Stimulated activated CD8-positive, alpha-beta memory T cell treated with anti-CD3 and anti-CD28 coated beads, Interleukin-4, amount 100 ng/mL, for 48 hours (primary cell): ENCODE data around the gene EML3.

Experiments used
- DNase-seq: peaks from one replicate; pipeline ENCODE4 v3.0.0-alpha.2; 2020

The EML3 gene

DNA sequence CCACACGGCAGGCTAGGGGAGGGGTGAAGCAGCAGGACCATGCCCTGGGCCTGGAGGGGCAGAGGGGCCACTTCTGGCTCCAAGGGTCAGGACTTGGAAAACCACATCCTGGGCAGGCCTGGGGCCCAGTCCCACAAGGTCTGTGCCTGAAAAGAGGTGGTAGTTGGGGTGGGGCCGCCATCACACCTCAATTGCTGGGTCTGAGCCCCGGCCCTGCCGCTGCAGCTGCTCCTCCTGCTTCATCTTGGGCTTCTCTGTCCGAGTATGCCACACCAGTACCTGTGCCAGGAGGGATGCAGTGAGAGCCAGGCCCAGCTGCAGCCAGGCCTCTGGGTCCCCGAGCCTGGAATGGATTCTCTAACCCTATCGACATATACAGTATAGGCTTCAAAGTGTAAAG is 2.9 kb upstream of the EML3 start:
- no peak for DNase-seq

DNA sequence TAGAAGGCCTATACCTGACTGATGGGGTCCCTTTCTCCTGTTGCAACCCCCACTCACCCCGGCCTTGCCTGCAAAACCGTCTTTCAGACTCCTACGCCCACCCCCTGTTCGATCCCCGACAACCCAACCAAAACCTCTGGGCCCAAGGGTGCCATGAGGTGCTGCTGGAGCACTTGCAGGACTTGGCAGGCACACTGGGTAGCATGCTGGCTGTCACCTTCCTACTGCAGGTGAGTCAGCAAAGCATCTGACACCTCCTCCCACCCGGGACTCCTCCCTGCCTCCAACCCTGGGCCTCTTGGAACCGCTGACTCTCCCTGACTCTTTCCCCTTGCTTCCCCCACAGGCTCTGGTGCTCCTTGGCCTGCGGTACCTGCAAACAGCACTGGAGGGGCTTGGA is 1.7 kb upstream of the EML3 start:
- DNase-seq: peak; percentile 64

- no peak for DNase-seq
These were observed 760 bp upstream of the EML3 start for GRCh38 chr11:62613291-62613778.

GRCh38 chr11:62611705-62612365 is 740 bp downstream of the EML3 start:
- DNase-seq: peak; percentile 69

- DNase-seq: no peak
These were observed 1.5 kb downstream of the EML3 start for GRCh38 chr11:62610814-62611704.

DNA sequence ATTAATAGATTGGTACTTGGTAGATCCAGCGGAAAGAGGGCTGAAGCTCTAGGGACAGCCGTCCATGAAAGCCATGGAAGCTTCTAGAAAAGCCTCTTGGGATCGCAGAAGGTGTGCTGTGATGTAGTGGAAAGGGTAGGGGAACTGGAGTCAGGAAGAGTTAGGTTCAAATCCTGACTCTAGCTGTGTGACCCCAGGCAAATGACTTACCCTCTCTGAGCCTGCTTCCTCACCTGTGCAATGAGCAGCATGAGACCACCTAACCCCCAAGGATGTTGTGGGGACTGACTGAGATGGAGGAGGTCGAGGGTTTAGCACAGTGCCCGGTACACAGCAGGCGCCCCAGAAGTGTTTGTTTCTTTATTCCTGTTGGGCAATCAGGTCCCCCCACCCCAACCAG is 2.2 kb downstream of the EML3 start:
- no peak for DNase-seq

- DNase-seq: no peak
These were observed 3.8 kb downstream of the EML3 start for GRCh38 chr11:62608776-62609175.

GRCh38 chr11:62607714-62608113 is 4.9 kb downstream of the EML3 start:
- DNase-seq: no peak

- no peak for DNase-seq
These were observed 6.7 kb downstream of the EML3 start for GRCh38 chr11:62605902-62606301.

DNA sequence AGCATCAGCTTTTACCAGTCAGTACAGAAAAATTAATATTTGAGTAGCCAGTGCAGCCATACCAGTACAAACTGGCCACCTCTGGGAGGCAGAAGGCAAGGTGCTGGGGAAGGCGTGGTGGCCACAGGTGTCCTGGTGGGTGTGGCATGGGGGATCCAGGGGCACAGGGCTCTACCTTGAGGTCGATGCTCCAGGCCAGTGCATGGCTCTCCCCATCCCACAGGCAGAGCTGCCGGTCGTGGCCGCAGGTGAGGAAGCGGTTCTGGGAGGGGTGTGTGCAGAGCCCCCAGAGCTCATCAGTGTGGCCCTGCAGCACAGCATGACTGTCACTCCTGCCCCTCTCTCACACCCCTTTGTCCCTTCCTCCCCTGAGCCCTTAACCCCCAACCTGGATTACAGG is 7.1 kb downstream of the EML3 start:
- no peak for DNase-seq

DNA sequence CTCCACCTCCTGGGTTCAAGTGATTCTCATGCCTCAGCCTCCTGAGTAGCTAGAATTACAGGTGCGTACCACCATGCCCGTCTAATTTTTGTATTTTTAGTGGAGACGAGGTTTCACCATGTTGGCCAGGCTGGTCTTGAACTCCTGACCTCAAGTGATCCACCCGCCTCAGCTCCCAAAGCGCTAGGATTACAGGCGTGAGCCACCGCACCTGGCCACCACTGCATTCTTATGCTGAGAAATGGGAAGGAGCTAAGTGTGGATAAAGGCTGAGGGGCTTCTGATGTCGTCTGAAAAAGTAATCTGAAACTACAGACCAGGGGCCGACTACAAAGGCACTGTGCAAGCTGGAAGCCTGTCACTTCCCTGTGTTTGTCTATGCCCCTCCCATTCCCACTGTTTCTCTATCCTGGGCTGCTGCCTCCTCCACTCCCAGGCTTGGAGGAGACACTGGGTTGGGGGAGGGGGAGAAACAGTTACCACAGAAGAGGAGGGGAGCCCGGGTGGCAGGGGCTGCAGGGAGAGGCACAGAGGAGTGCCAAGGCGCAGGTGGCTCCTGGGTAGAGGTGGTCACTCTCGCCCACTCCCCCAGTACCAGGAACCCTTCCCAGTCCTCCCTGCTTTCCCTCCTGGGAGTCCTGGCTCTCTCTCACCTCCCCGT is 8.0 kb downstream of the EML3 start:
- no peak for DNase-seq

DNA sequence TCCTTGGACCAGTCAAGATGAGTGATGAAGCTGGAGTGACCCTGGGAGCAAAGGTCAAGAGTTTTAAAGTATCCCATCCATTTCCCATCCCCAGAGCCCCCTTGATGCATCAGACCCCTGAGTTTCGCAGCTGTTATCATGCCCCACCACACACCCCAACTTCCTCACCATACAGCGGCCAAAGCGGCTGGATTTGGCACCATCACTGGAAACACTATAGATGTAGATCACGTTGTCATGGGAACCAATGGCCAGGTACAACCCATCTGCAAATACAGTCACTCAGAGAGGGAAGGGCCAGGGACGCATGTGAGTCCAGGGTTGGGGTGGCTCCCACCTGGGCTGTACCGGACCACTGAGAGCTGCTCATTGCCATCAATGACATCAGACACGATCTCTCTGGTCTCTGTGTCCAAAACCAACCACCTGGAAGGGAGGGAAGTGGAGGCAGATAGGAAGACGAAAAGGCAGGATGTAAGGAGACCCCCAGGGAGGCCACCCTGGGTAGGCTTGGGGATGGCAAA is 8.7 kb downstream of the EML3 start:
- no peak for DNase-seq

DNA sequence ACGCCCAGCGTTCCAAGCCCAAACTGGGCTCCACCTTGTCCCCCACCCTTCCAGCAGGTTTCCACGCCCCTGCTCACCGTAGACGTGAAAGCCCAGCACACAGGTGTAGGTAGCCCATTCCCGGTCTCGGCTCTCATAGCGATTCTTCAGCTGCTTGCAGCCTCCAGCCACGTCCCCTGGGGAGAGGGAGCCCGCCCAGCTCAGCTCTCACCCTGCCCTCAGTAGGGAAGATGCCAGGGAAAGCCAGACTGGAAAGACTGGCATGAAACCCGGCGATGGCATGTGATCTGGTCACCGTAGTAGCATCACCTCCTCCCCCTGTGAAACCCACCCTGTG is 9.5 kb downstream of the EML3 start:
- DNase-seq: no peak

DNA sequence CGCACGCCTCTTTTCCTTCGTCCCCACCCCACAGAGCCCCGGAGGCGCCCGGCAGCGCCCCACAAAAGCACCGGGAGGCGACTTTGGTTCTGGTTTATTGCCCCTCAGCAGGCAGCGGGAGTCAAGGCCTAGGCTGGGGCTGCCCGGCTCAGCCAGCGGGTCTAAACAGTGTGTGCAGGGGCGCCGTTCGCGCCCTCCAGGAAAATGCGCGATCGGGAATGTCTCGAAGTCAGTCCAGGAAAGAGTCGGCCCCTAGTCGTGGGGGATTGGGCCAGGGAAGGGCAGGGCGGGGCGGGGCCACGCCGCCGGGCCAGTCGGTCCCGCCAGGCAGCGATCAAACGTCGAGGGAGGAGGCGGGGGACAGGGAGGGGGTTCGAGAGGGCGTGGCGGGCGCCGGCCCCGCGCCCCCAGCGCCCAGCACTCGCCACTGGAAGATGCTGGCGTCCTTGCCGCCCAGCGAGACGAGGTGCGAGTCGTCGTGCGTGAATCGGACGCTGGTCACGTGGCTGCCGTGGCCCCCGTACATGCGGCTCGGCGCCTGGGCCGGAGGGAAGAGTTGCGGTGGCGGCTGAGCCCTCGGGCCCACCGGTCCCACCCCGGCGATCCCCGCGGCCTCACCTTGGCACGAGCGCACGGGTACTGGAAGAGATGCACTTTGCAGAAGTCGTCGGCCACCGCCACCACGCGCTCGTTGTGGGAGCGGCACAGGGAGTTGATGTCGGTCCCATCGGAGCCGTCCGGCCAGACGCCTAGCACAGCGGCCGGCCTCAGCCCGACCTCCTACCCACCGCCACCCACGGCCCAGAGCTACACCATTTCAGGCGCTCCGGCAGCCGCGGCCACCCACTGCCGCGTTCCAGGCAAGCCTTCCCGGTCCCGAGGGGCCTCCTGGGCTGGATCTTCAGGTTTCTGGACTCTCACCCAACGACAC is 10.2 kb downstream of the EML3 start:
- no peak for DNase-seq

GRCh38 chr11:62601372-62602140 is 11.0 kb downstream of the EML3 start, which contains the start of gene MTA2:
Gene MTA2 (minus strand): TSS chr11:62601865. CDS start chr11:62601450, 415 bp downstream.
- peak; percentile 100 for DNase-seq

DNA sequence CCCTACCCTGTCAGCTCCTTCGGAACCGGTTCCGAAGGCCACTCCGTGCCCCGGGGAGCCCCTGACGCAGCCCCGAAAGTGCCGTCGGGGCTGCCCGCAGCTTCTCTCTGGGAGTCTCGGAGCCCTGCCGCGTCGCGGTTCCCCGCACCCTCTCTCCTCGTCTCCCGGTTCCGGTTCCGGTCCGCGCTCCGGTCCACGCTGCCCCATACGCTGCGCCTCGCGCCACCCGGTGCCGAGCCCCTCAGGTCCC is 11.5 kb downstream of the EML3 start:
- no peak for DNase-seq

DNA sequence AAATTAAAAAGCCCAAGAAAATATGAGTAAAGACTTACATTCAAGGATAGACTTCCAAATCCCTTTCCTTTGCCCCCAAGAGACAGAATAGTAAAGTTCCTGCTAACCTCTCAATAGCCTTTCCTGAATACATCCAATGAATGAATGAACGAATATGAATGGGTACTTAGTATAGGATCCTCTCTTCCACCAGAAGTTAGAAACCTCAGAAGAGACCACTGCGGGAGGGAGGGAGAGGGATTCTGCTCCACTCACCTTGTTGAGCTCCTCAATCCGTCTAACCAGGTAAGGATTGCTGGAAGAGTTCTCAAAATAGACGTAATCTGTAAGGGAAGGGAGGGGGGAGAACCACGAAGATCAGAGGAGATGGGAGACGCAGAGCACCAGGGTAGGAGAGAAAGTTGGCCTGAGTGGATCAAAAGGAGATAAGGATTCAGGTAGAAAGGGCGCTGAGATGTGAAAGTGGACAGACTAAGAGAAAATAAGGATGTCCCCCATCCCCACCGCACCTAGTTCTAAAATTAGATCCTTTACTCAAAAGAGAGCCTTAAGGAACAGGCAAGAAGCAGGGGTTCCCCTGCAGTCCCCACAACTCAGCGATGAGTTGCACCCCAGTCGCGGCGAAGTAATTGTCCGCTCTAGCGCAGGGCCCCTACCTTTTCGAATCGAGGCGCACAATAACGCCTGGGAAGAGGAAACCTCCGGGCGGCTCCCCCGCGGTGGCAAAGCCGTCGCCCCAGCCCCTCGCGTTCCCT is 12.0 kb downstream of the EML3 start:
- DNase-seq: peak; percentile 52

DNA sequence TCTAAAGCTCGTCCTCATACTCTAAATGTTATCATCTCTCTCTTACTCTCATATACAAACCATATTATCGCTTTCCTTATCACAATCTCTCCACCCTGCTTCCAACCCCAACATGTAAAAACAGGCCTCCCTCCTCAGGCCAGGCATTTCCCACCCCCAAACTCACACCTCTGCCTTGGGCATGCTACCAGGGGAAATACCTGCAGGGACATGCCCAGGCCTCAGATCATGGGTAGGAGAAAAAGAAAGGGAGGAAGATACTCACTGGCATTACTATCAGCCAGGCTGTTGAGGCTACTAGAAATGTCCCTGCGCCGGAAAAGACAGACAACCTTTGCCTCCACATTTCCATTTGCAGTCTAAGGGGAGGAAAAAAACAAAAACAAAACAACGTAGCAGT is 12.7 kb downstream of the EML3 start:
- DNase-seq: no peak

DNA sequence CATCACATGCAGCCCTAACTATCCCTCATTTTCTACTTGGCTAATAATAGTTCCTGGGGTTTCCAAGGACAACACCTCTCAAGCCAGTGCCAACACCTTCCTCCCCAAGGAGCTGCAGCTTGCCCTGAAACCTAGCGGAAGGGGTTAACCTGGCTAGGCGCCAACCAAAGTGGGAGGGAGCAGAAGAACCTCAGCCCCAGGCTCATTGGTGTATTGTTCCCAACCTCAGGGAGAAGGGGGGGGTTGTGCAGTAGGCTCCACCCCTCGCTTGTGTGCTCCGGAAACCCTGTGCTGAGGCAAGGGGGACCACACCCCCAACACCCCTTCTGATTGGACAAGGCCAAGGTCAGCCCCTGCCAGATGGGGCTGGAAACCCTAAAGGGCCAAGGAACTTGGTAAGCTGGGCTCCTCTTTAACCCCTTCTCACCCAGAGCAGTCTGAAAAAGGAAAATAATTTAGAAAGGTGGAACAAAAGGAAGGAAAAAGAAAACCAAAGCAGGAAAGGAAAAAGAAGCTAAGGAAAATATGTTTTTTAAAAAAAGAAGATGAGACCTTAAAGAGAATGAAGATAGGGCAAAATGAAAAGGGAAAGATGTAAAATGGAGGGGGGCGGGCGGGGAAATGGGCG is 13.4 kb downstream of the EML3 start:
- DNase-seq: peak; percentile 96

- no peak for DNase-seq
These were observed 17.5 kb downstream of the EML3 start for GRCh38 chr11:62595124-62595523.
